Ectodermal cell (in vitro differentiated cells): ENCODE measurements around the gene UST.

Experiments used
- H3K27ac ChIP-seq: 2 replicates; pipeline ENCODE4 v1.7.0; 2013; ENCODE audit warnings: mild to moderate bottlenecking, low read depth, low read length; ENCODE audit not compliant: insufficient read depth, poor library complexity, severe bottlenecking
- H3K27me3 ChIP-seq: 2 replicates; pipeline ENCODE4 v1.7.0; 2013; ENCODE audit warnings: mild to moderate bottlenecking, low read length; ENCODE audit not compliant: insufficient read depth, control insufficient read depth, poor library complexity, severe bottlenecking
- H3K36me3 ChIP-seq: one replicate; pipeline ENCODE4 v1.7.0; 2013; ENCODE audit warnings: low read length; ENCODE audit not compliant: control insufficient read depth, insufficient read depth
- H3K4me1 ChIP-seq: one replicate; pipeline ENCODE4 v1.7.0; 2013; ENCODE audit warnings: low read length; ENCODE audit not compliant: control insufficient read depth, insufficient read depth
- H3K4me3 ChIP-seq: 2 replicates; pipeline ENCODE4 v1.7.0; 2013; ENCODE audit warnings: low read depth, low read length, control low read depth; ENCODE audit not compliant: insufficient read depth
- H3K9me3 ChIP-seq: 2 replicates; pipeline ENCODE4 v1.7.0; 2013; ENCODE audit warnings: mild to moderate bottlenecking, low read length, moderate library complexity; ENCODE audit not compliant: control insufficient read depth
- WGBS, 2 experiments: methylation state at CpG; one replicate each; pipeline ENCODE4 v1.1.7; 2013; ENCODE audit warnings: missing lambda C conversion rate in 2 of 2; 5-methylcytosine and 5-hydroxymethylcytosine counted together

UST gene

GRCh38 chr6:148890096-148890495, 143.3 kb downstream of the UST start:
- Histone ChIP-seq H3K4me1 (peaks cover 19% of the 10 kb centered on the region), H3K4me3 (no peak overlapping the region), H3K27me3 (no peaks in the 10 kb centered on the region), H3K27ac (no peak overlapping the region), H3K9me3 (no peaks in the 10 kb centered on the region), H3K36me3 (no peaks in the 10 kb centered on the region)
- 92 to 96% methylated on average over 3 of the region's 3 CpGs for WGBS, 2 experiments

GRCh38 chr6:148890652-148891404, 144.0 kb downstream of the UST start:
- Histone ChIP-seq H3K36me3 (no peaks in the 10 kb centered on the region), H3K27me3 (no peaks in the 10 kb centered on the region), H3K9me3 (no peaks in the 10 kb centered on the region), H3K4me1 (peaks cover 12% of the 10 kb centered on the region), H3K27ac (no peak overlapping the region), H3K4me3 (no peak overlapping the region)
- WGBS, 2 experiments, result 94 to 95% methylated on average over 12 to 13 of the region's 13 CpGs

GRCh38 chr6:148891405-148891783, 144.6 kb downstream of the UST start:
- H3K4me1 ChIP-seq, result peaks cover 7% of the 10 kb centered on the region
- no peak overlapping the region for H3K4me3 ChIP-seq
- no peaks in the 10 kb centered on the region for H3K36me3 ChIP-seq
- no peaks in the 10 kb centered on the region for H3K27me3 ChIP-seq
- H3K27ac ChIP-seq, result no peak overlapping the region
- no peaks in the 10 kb centered on the region for H3K9me3 ChIP-seq
- 100% methylated on average over 1 of the region's 1 CpG for WGBS, 2 experiments

- H3K27ac ChIP-seq, result no peak overlapping the region
- H3K36me3 ChIP-seq, result no peaks in the 10 kb centered on the region
- no peak overlapping the region for H3K4me3 ChIP-seq
- H3K4me1 ChIP-seq, result no peaks in the 10 kb centered on the region
- no peaks in the 10 kb centered on the region for H3K27me3 ChIP-seq
- no peaks in the 10 kb centered on the region for H3K9me3 ChIP-seq
Measured at GRCh38 chr6:148892247-148892646, 145.4 kb downstream of the UST start.

- WGBS, 2 experiments, result 91 to 98% methylated on average over 2 of the region's 2 CpGs
- Histone ChIP-seq H3K36me3 (no peaks in the 10 kb centered on the region), H3K4me3 (no peak overlapping the region), H3K27me3 (no peaks in the 10 kb centered on the region), H3K9me3 (no peaks in the 10 kb centered on the region), H3K4me1 (no peaks in the 10 kb centered on the region), H3K27ac (no peak overlapping the region)
Measured at GRCh38 chr6:148893073-148893472, 146.2 kb downstream of the UST start.

GRCh38 chr6:148893481-148893880, 146.7 kb downstream of the UST start:
- no peaks in the 10 kb centered on the region for H3K4me1 ChIP-seq
- no peaks in the 10 kb centered on the region for H3K36me3 ChIP-seq
- no peaks in the 10 kb centered on the region for H3K9me3 ChIP-seq
- H3K27me3 ChIP-seq, result no peaks in the 10 kb centered on the region
- 96 to 98% methylated on average over 2 of the region's 2 CpGs for WGBS, 2 experiments
- H3K27ac ChIP-seq, result no peak overlapping the region
- no peak overlapping the region for H3K4me3 ChIP-seq

GRCh38 chr6:148898376-148899014, 151.7 kb downstream of the UST start:
- no peaks in the 10 kb centered on the region for H3K27me3 ChIP-seq
- 85 to 100% methylated on average over 4 of the region's 4 CpGs for WGBS, 2 experiments
- H3K27ac ChIP-seq, result no peak overlapping the region
- H3K4me3 ChIP-seq, result no peak overlapping the region
- no peaks in the 10 kb centered on the region for H3K9me3 ChIP-seq
- no peaks in the 10 kb centered on the region for H3K36me3 ChIP-seq
- H3K4me1 ChIP-seq, result no peaks in the 10 kb centered on the region

GRCh38 chr6:148904896-148905870, 158.4 kb downstream of the UST start:
- WGBS, 2 experiments, result 91 to 97% methylated on average over 4 to 5 of the region's 5 CpGs
- Histone ChIP-seq H3K36me3 (no peaks in the 10 kb centered on the region), H3K27me3 (no peaks in the 10 kb centered on the region), H3K9me3 (no peaks in the 10 kb centered on the region), H3K4me1 (no peaks in the 10 kb centered on the region), H3K27ac (no peak overlapping the region), H3K4me3 (no peak overlapping the region)

- 96 to 97% methylated on average over 5 to 6 of the region's 6 CpGs for WGBS, 2 experiments
- Histone ChIP-seq H3K27ac (no peak overlapping the region), H3K4me3 (no peak overlapping the region)
Measured at GRCh38 chr6:148905901-148906300, 159.1 kb downstream of the UST start.

GRCh38 chr6:148906386-148906785, 159.6 kb downstream of the UST start:
- Histone ChIP-seq H3K9me3 (no peaks in the 10 kb centered on the region), H3K27ac (no peak overlapping the region), H3K4me1 (no peaks in the 10 kb centered on the region), H3K36me3 (no peaks in the 10 kb centered on the region), H3K4me3 (no peak overlapping the region), H3K27me3 (no peaks in the 10 kb centered on the region)
- WGBS, 2 experiments, result 87 to 100% methylated on average over 1 of the region's 1 CpG

More at GRCh38 chr6:148905901-148906300, 159.1 kb downstream of the UST start:
- Histone ChIP-seq H3K36me3 (no peaks in the 10 kb centered on the region), H3K4me1 (no peaks in the 10 kb centered on the region), H3K9me3 (no peaks in the 10 kb centered on the region), H3K27me3 (no peaks in the 10 kb centered on the region)
